ENCODE results near the gene NR4A3.

Gene NR4A3

GRCh38 chr9:99831857-99832557 lies 10.3 kb downstream of the NR4A3 start:
- no peak for TF ChIP-seq CTCF (IDR thresholded peaks at IDR 0.05; ENCODE audit: borderline replicate concordance, insufficient read depth, low read depth, low read length)
- H3K4me3 ChIP-seq (ENCODE audit: low read depth, low read length), result no peak overlapping the region

- no peak overlapping the region for H3K4me3 ChIP-seq (ENCODE audit: low read depth, low read length)
- TF ChIP-seq CTCF (IDR thresholded peaks at IDR 0.05; ENCODE audit: borderline replicate concordance, insufficient read depth, low read depth, low read length), result no peak
These were observed 10.8 kb downstream of the NR4A3 start for GRCh38 chr9:99832558-99832864.

- TF ChIP-seq CTCF (IDR thresholded peaks at IDR 0.05; ENCODE audit: borderline replicate concordance, insufficient read depth, low read depth, low read length), result no peak
- H3K4me3 ChIP-seq (ENCODE audit: low read depth, low read length), result no peak overlapping the region
These were observed 12.1 kb downstream of the NR4A3 start for GRCh38 chr9:99833735-99834134.

- TF ChIP-seq CTCF (IDR thresholded peaks at IDR 0.05; ENCODE audit: borderline replicate concordance, insufficient read depth, low read depth, low read length), result no peak
These were observed 12.8 kb downstream of the NR4A3 start for GRCh38 chr9:99834474-99834873.

GRCh38 chr9:99835142-99835541 lies 13.5 kb downstream of the NR4A3 start:
- no peak for TF ChIP-seq CTCF (IDR thresholded peaks at IDR 0.05; ENCODE audit: borderline replicate concordance, insufficient read depth, low read depth, low read length)

More at GRCh38 chr9:99834474-99834873, 12.8 kb downstream of the NR4A3 start:
- no peak overlapping the region for H3K4me3 ChIP-seq (ENCODE audit: low read depth, low read length)

GRCh38 chr9:99835581-99835980 lies 13.9 kb downstream of the NR4A3 start:
- no peak for TF ChIP-seq CTCF (IDR thresholded peaks at IDR 0.05; ENCODE audit: borderline replicate concordance, insufficient read depth, low read depth, low read length)
- H3K4me3 ChIP-seq (ENCODE audit: low read depth, low read length), result no peak overlapping the region

More at GRCh38 chr9:99835142-99835541, 13.5 kb downstream of the NR4A3 start:
- no peak overlapping the region for H3K4me3 ChIP-seq (ENCODE audit: low read depth, low read length)

GRCh38 chr9:99840072-99840471 lies 18.4 kb downstream of the NR4A3 start:
- TF ChIP-seq CTCF (IDR thresholded peaks at IDR 0.05; ENCODE audit: borderline replicate concordance, insufficient read depth, low read depth, low read length), result no peak
- no peak overlapping the region for H3K4me3 ChIP-seq (ENCODE audit: low read depth, low read length)

Measured in GM12875 (cell line).